GM18505 (cell line): ENCODE data around the gene FRMPD1.
"Not testable (repeated sequence)": the region's sequence is repeated elsewhere in the genome, so short reads cannot be mapped to it uniquely, and the experiment has no call there.

Experiments
- ATAC-seq: cut with Tn5 transposase; IDR thresholded peaks from one replicate; pipeline ENCODE4 v1.9.1; 2021; ENCODE audit not compliant: unreplicated experiment
- POLR2A ChIP-seq: IDR thresholded peaks from 4 replicates; pipeline ENCODE4 v1.6.1; 2011; ENCODE audit warnings: borderline replicate concordance; ENCODE audit not compliant: insufficient read depth, insufficient read length; ENCODE audit errors: extremely low read depth

Gene FRMPD1

GRCh38 chr9:37650873-37651768 lies at the start of gene FRMPD1:
FRMPD1 (plus strand) TSS chr9:37650954; CDS start chr9:37692642, 41,688 bp downstream.
- peak; percentile 80 for ATAC-seq
- no peak for TF ChIP-seq POLR2A

- ATAC-seq, result not testable (repeated sequence)
Observed at GRCh38 chr9:37602061-37602460, 48.7 kb upstream of the FRMPD1 start.

GRCh38 chr9:37602817-37603216 lies 47.9 kb upstream of the FRMPD1 start:
- no peak for TF ChIP-seq POLR2A
- no peak for ATAC-seq

GRCh38 chr9:37604296-37604695 lies 46.5 kb upstream of the FRMPD1 start:
- no peak for TF ChIP-seq POLR2A
- ATAC-seq, result no peak

- ATAC-seq, result no peak
- TF ChIP-seq POLR2A, result no peak
Observed at GRCh38 chr9:37608250-37608649, 42.5 kb upstream of the FRMPD1 start.

GRCh38 chr9:37609735-37610397 lies 40.9 kb upstream of the FRMPD1 start:
- no peak for TF ChIP-seq POLR2A
- no peak for ATAC-seq

GRCh38 chr9:37611014-37611413 lies 39.7 kb upstream of the FRMPD1 start:
- TF ChIP-seq POLR2A, result no peak
- ATAC-seq, result no peak

GRCh38 chr9:37611961-37612360 lies 38.8 kb upstream of the FRMPD1 start:
- ATAC-seq, result no peak

GRCh38 chr9:37617161-37617560 lies 33.6 kb upstream of the FRMPD1 start:
- TF ChIP-seq POLR2A, result no peak
- ATAC-seq, result no peak

More at GRCh38 chr9:37611961-37612360, 38.8 kb upstream of the FRMPD1 start:
- TF ChIP-seq POLR2A, result no peak

- no peak for TF ChIP-seq POLR2A
- no peak for ATAC-seq
Observed at GRCh38 chr9:37617832-37618231, 32.9 kb upstream of the FRMPD1 start.

GRCh38 chr9:37618817-37619216 lies 31.9 kb upstream of the FRMPD1 start:
- no peak for TF ChIP-seq POLR2A
- ATAC-seq, result no peak

GRCh38 chr9:37619806-37620205 lies 30.9 kb upstream of the FRMPD1 start:
- no peak for TF ChIP-seq POLR2A
- ATAC-seq, result no peak

- TF ChIP-seq POLR2A, result no peak
- no peak for ATAC-seq
Observed at GRCh38 chr9:37620396-37620795, 30.4 kb upstream of the FRMPD1 start.

- ATAC-seq, result no peak
- TF ChIP-seq POLR2A, result no peak
Observed at GRCh38 chr9:37621273-37622121, 29.3 kb upstream of the FRMPD1 start.

- TF ChIP-seq POLR2A, result no peak
- ATAC-seq, result no peak
Observed at GRCh38 chr9:37622462-37622861, 28.3 kb upstream of the FRMPD1 start.
